Measurements from ENCODE around the gene HLA-B. TPM values are rescaled to one million over a fixed set of nuclear protein-coding genes. Genes with fewer than 3 reads are reported as not detected.

Gene HLA-B
- total RNA-seq, 1 experiment from 2014 or later = 68.6 TPM

DNA sequence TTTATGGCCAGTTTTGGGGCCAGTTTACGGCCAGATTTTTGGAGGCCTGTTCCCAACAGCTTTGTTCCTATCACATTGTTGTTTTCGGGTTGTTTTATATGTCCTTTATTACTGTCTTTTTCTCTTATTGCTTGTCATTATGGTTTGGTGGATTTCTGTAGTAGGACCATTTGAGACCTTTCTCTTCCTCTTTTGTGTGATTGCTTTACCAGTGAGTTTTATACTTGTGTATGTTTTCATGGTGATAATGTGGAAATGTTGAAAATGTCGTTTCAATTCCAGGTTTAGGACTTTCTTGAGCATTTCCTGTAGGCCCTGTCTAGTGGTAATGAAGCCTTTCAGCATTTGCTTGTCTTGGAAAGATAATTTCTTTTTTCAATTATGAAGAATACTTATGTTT is 17.8 kb downstream of the HLA-B start:
- Histone ChIP-seq H3K56ac (ENCODE audit: insufficient read length, low read depth, low read length) (no peak overlapping the region), H2BK12ac (ENCODE audit: insufficient read length, low read depth, low read length) (no peak overlapping the region), H3K9me3 (ENCODE audit: control insufficient read depth, low read depth, low read length) (peaks cover 16% of the 10 kb centered on the region), H3K4me1 (ENCODE audit: insufficient read depth, low read length) (no peaks in the 10 kb centered on the region), H3K79me1 (ENCODE audit: insufficient read depth, low read depth, low read length, poor library complexity, severe bottlenecking) (no peaks in the 10 kb centered on the region), H3K27ac (ENCODE audit: insufficient read length, low read depth, low read length) (no peak overlapping the region), H2BK20ac (ENCODE audit: low read depth, low read length, poor library complexity, severe bottlenecking) (no peak overlapping the region), H3K18ac (ENCODE audit: insufficient read length, low read depth, low read length) (no peak overlapping the region), H3K23me2 (ENCODE audit: insufficient read length, low read depth, low read length, poor library complexity, severe bottlenecking) (no peaks in the 10 kb centered on the region), H4K20me1 (ENCODE audit: control insufficient read depth, insufficient read depth, insufficient read length) (no peaks in the 10 kb centered on the region), H3K14ac (ENCODE audit: insufficient read depth, low read length) (no peak overlapping the region), H3K4ac (ENCODE audit: low read depth, low read length) (no peak overlapping the region), H2AFZ (ENCODE audit: low read length) (no peak overlapping the region), H3K27me3 (ENCODE audit: insufficient read depth, low read length) (no peaks in the 10 kb centered on the region), H4K8ac (replicated peaks; ENCODE audit: insufficient read length, low read depth, low read length) (no peak overlapping the region), H4K91ac (ENCODE audit: insufficient read length, low read depth, low read length) (no peak overlapping the region), H3K23ac (ENCODE audit: insufficient read length, low read depth, low read length) (no peak overlapping the region), H3K9ac (ENCODE audit: extremely low read depth, insufficient read length, low read length) (no peak overlapping the region), H2AK5ac (ENCODE audit: insufficient read length, low read length) (no peak overlapping the region), H2BK15ac (ENCODE audit: low read depth, low read length) (no peak overlapping the region), H3T11ph (ENCODE audit: low read length) (no peak overlapping the region), H3K4me2 (ENCODE audit: insufficient read depth, insufficient read length, low read length) (no peak overlapping the region), H2BK120ac (ENCODE audit: low read depth, low read length, poor library complexity, severe bottlenecking) (no peak overlapping the region), H2BK5ac (ENCODE audit: insufficient read length, low read length) (no peak overlapping the region), H3K79me2 (ENCODE audit: insufficient read depth, low read length) (no peaks in the 10 kb centered on the region), H4K5ac (ENCODE audit: insufficient read length, low read depth, low read length) (no peak overlapping the region)
- Mint-ChIP-seq H3K9me3 (peaks cover 52 to 55% of the 10 kb centered on the region in 2 experiments), H3K27me3 (ENCODE audit: low read depth) (peaks cover 5% of the 10 kb centered on the region), H3K36me3 (ENCODE audit: insufficient read depth in 1 of 3, low read depth in 3 of 3) (peaks cover 2 to 46% (median 38%) of the 10 kb centered on the region in 3 experiments; a peak in 5 of 7 replicates), H3K4me3 (no peak overlapping the region), H3K27ac (no peak overlapping the region), H3K4me1 (no peaks in the 10 kb centered on the region)
- no peak for DNase-seq
- WGBS (ENCODE audit: extremely low coverage, insufficient read length, low lambda C conversion rate) = no CpG with 5 or more reads among the region's 3 CpGs
- TF ChIP-seq, protein P1, sequence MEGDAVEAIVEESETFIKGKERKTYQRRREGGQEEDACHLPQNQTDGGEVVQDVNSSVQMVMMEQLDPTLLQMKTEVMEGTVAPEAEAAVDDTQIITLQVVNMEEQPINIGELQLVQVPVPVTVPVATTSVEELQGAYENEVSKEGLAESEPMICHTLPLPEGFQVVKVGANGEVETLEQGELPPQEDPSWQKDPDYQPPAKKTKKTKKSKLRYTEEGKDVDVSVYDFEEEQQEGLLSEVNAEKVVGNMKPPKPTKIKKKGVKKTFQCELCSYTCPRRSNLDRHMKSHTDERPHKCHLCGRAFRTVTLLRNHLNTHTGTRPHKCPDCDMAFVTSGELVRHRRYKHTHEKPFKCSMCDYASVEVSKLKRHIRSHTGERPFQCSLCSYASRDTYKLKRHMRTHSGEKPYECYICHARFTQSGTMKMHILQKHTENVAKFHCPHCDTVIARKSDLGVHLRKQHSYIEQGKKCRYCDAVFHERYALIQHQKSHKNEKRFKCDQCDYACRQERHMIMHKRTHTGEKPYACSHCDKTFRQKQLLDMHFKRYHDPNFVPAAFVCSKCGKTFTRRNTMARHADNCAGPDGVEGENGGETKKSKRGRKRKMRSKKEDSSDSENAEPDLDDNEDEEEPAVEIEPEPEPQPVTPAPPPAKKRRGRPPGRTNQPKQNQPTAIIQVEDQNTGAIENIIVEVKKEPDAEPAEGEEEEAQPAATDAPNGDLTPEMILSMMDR (conservative IDR thresholded peaks at IDR 0.05) = no peak
